ENCODE results near the gene SPINDOC.
A peak's percentile ranks its signal among the peaks of the same experiment; 100 is the strongest.

The SPINDOC gene

DNA sequence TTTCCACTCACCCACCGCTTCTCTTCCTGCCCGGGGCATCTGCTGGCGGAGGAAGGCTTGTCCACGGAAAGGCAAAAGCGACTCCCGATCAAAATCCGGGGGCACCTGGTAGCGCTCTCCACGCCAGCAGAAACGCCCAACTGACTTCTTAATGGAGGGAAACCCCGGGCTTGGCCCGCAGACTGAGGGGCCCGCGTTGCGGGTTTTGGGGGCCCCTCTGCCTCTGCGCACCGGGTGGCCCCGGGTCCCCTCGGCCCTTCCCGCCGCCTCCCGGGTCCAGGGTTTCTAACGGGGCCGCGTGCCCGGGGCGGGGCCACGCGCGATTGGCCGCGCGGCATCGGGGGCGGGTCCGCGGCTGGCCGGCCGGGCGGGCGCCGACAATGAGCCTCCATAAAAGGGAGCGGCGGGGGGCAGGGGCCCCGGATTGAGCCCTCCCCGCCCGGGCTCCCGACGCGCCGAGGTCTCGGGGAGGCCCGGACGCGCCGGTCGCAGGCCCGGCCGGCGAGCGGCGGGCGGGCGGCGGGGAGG is at the start of gene SPINDOC:
TSS of gene SPINDOC (plus strand) at position 422 of the 528 bp plus-strand sequence. CDS start 231 bp downstream, outside the sequence.
- peaks cover 36% of the 10 kb centered on the region for H3K4me1 Mint-ChIP-seq
- ATAC-seq (peak; percentile 90), DNase-seq (peak; percentile 72 to 74)
- peaks cover 18% of the 10 kb centered on the region for H3K27me3 Mint-ChIP-seq
- peak within 1 kb of the TSS; percentile 57 to 79 for H3K27ac Mint-ChIP-seq
- no peaks in the 10 kb centered on the region for H3K9me3 Mint-ChIP-seq
- H3K4me3 Mint-ChIP-seq = peak within 1 kb of the TSS; percentile 83 to 84

DNA sequence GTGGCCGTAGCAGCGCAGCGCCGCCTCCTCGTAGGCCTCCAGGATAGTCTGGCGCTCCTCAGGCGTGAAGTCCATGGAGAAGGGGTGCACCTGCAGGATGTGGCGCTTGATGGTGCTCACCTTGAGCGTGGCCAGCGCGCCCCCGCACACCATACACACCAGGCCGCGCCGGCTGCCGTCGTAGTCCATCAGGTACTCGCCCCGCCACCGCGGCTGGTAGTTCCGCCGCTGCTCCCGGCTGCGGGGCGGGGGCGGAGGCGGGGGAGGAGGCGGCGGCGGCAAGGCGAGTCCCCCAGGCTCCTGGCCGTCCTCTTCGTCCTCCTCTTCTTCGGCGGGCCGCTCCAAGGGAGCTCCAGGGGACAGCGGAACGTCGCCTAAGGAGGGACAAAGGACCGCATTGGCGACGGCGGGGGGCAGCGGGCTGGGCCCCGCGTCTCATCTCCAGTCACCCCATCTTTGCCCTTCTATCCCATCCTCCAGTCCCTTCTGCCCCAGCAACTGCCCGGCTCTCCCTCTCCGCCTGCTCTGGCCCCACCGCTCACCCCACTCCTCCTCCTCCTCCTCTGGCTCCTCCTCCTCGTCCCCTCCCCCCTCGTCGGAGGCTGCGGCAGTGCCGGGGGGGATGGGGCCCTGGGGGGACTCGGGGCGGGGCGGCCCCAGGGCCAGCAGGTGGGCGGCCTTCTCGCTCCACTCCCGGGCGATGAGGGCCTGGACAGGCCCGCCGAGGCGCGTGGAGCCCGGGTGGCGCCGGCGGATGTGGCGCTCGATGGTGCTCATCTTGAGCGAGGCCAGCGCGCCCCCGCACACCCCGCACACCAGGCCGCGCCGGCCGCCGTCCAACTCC is 49.5 kb upstream of the SPINDOC start:
- Mint-ChIP-seq H3K27ac (no peak overlapping the region), H3K9me3 (no peaks in the 10 kb centered on the region), H3K4me1 (peaks cover 20% of the 10 kb centered on the region), H3K4me3 (no peak overlapping the region), H3K27me3 (no peaks in the 10 kb centered on the region)
- DNase-seq = no peak
- ATAC-seq = peak; percentile 8

DNA sequence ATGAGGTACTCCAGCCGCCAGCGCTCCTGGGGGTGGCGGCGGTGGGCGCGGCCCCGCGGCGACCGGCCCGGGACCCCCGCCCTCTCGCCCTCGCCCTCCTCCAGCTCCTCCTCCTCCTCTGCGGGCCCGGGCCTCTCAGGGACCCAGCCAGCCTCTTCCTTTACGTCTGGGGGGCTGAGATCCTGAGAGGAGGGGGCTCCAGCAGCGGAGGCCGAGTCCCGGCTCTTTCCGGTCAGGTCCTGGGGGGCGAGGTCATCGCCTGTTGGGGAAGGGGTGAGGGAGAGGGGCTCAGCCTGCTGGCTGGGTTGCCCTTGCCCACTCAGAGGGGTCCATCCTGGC is 48.9 kb upstream of the SPINDOC start:
- Mint-ChIP-seq H3K4me1 (peaks cover 20% of the 10 kb centered on the region), H3K9me3 (no peaks in the 10 kb centered on the region), H3K4me3 (no peak overlapping the region), H3K27ac (no peak overlapping the region), H3K27me3 (no peaks in the 10 kb centered on the region)
- ATAC-seq (no peak), DNase-seq (no peak)

DNA sequence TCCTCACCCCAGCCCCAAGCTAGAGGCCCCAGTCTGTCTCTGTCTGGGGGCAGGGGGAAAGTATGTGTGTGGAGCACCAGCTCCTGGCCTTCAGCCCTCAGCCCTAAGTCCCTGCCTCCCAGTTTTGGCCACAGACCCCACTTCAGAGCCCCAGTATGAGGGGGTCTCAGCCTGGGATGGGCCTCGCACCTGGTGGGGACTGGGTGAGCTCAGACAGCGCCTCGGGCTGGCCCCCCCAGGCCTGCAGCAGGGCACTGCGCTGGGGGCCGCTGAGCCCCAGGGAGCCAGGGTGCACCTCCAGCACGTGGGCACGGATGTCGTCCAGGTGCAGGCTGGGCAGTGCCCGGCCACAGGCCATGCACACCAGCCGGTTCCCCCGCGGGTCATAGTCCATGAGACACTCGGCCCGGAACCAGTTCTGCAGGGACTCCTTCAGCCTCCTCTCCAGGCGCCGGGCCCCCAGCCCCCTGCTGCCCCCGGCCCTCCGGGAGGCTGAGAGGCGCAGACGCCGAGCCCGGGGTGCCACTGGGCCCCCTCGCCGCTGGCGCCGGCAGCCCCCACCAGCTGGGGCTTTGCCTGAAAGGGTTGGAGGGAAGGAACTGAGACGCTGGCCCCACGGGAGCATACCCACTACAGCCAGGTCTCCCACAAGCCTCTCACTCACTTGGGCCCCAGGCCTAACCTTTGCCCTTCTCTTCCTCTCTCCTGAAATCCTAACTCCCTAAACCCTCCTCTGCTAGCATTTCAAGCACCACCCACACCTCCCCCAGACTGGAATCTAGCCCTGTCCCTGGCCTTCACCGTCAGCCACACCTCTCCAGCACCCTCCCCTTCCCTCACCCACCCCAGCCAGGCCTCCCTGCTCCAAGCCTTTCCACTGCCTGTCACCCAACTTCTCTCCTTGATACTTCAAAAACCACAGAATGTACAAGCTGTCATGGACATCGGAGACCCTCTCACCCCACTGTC is 48.3 kb upstream of the SPINDOC start:
- peaks cover 23% of the 10 kb centered on the region for H3K4me1 Mint-ChIP-seq
- peaks cover 2% of the 10 kb centered on the region for H3K27me3 Mint-ChIP-seq
- ATAC-seq = no peak
- H3K27ac Mint-ChIP-seq = no peak overlapping the region
- no peaks in the 10 kb centered on the region for H3K9me3 Mint-ChIP-seq
- peak overlapping the region in 1 of 2 donors; percentile 13 for H3K4me3 Mint-ChIP-seq
- DNase-seq = no peak

- no peak for DNase-seq
- Mint-ChIP-seq H3K27ac (no peak overlapping the region), H3K4me3 (peak overlapping the region in 1 of 2 donors; percentile 13), H3K9me3 (no peaks in the 10 kb centered on the region), H3K27me3 (peaks cover 9% of the 10 kb centered on the region), H3K4me1 (peaks cover 28% of the 10 kb centered on the region)
- no peak for ATAC-seq
Measured at GRCh38 chr11:63765688-63766241, 47.5 kb upstream of the SPINDOC start.

DNA sequence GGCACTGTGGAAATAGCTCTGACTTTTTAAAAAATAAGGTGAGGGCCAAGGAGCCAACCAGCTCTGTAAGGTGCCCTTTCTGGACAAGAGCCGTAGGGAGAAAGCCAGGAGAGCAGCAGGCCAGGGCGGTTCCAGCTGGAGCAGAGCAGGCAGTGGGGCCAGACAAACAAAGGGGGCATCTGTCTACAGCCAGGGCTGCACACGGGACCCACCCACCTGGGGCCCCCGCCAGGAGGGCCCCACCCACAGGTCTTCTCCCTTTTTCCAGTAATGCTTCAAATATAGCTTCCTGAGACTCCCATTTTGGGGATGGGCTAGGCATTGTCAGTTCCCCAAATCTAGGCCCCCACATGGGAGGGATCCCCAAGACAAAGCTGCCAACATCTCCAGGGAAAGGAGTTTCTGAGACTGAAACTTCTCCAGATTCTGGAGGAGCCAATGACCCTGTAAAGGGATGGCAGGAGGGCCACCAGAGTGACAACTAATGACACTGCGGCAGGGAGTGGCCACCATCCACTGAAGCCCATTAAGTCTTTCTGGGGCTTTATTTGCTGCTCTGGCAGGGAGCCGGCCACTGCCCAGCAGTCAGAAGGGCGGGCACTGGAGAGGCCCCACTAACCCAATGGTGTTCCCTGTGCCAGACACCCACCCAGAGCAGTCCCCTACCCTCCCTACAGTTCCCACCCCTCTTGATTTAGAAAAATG is 46.6 kb upstream of the SPINDOC start:
- DNase-seq = no peak
- Mint-ChIP-seq H3K4me1 (peaks cover 28% of the 10 kb centered on the region), H3K4me3 (peak overlapping the region; percentile 94 to 97), H3K27ac (no peak overlapping the region), H3K9me3 (no peaks in the 10 kb centered on the region), H3K27me3 (peaks cover 17% of the 10 kb centered on the region)
- ATAC-seq = no peak

- H3K27me3 Mint-ChIP-seq = peaks cover 22% of the 10 kb centered on the region
- peaks cover 28% of the 10 kb centered on the region for H3K4me1 Mint-ChIP-seq
- no peaks in the 10 kb centered on the region for H3K9me3 Mint-ChIP-seq
- H3K27ac Mint-ChIP-seq = peak overlapping the region in 1 of 2 donors; percentile 87
- DNase-seq = no peak
- peak overlapping the region; percentile 94 to 97 for H3K4me3 Mint-ChIP-seq
- ATAC-seq = no peak
Measured at GRCh38 chr11:63767267-63767564, 46.0 kb upstream of the SPINDOC start.

DNA sequence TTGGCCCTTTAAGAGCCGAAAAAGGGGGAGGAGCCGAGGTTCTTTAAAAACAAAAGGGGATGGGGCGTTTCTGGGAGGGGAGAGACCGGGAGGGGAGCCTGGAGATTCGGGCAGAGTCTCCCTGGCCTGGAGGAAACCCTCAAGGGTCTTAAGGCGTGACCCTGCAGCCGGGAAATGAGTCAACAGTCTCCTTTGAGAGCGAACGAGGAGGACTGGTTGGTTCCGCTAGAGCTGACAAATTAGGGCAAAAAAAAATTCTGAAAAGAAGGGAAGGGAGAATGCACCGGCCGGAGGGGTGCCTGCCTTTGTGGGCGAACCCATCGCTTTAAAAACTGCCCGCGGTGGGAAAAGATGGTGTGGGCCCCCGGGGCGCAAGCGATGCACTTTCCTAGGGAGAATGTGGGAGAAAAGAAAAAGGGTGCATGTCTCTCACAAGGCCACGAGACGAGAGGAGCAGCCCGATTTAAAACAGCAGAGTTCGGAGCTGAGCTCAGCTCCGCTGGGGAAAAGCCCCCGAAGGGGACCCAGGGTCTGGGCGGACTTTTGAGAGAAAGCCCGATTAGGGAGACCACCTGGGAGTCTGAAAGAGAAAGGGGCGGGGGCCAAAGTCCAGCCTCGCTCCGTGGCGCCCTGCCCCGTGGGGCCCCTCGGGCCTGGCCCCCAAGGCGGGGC is 45.6 kb upstream of the SPINDOC start:
- Mint-ChIP-seq H3K27me3 (peaks cover 27% of the 10 kb centered on the region), H3K9me3 (no peaks in the 10 kb centered on the region), H3K27ac (peak overlapping the region; percentile 86 to 87), H3K4me3 (peak overlapping the region; percentile 94 to 97), H3K4me1 (peaks cover 28% of the 10 kb centered on the region)
- DNase-seq (peak; percentile 30 to 34), ATAC-seq (no peak)

DNA sequence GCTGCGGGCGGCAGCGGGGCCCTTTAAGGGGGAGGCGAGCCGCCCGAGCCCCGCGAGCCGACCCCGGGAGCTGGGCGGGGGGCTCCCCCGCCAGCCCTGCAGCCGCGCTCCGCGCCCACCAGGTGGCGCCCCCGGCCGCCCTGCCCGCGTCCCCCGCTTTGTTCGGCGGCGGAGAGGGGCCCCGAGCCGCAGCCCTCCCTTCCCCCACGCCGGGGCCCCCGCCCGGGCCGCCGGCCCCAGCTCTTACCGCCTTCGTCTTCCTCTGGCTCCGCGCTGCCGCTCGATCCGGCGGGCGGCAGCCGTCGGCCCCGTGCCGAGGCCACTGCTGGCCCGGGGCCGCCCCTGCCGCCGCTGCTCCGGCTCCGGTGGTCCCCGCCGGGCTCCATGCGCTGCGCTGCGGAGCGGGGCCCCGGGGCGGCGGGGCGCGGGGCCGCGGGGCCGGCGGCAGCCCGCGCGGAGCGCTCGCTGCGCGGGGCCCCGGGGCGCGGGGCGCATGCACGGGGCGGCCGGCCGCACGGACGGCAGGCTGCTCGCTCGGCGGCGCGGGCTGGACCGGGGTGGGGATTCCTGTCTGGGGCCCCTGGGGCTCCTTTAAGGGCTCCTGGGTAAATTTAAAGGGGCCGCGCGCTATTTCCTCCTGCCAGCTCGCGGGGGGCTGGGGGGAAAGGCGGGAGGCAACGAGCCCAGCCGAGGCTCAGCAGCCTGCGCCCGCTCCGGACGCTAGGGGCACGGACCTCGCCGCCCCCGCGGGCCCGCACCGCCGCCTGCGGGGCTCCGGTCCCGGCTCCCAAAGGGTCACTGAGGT is 44.8 kb upstream of the SPINDOC start, which contains the start of gene ZFTA:
TSS of gene ZFTA (minus strand) at position 539 of the 805 bp plus-strand sequence. CDS start at position 386, 153 bp downstream.
- peak within 1 kb of the TSS; percentile 86 to 87 for H3K27ac Mint-ChIP-seq
- no peaks in the 10 kb centered on the region for H3K9me3 Mint-ChIP-seq
- peak; percentile 67 to 82 for DNase-seq
- H3K27me3 Mint-ChIP-seq = peaks cover 32% of the 10 kb centered on the region
- ATAC-seq = peak; percentile 73
- H3K4me3 Mint-ChIP-seq = peak within 1 kb of the TSS; percentile 94 to 97
- H3K4me1 Mint-ChIP-seq = peaks cover 28% of the 10 kb centered on the region

DNA sequence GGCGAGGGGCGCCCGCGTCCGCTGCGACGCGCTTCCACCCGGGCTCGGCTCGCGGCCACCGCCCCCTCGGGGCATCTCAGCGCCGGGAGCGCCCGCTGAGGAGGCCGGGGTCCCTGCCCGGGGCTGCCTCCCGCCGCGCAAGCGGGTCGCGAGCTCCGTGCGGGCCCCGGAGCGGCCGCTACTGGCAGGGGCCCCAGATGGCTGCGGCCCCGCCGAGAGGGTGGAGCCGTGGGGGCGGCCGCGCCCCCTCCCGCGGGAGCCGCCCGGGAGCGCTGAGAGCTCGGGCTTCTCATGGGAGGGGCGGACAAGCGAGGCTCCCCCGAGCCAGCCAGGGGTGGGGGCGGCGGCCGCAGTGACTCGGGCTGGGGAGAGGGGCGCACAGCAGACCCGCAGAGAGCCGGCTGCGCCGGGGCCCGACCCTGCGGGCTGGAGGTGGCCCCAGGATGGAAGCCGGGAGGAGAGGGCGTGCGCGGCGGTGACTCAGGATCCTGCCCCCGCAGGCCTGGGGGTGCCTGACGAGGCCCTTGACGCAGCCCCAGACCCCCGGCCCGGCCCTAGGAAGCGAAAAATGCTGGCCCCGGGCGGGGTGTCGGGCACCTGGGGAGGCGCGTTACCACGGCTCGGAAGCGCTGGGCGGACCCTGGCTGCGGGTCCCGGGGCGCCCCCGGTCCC is 44.1 kb upstream of the SPINDOC start:
- peak; percentile 50 to 63 for DNase-seq
- Mint-ChIP-seq H3K4me3 (peak overlapping the region; percentile 55 to 71), H3K27ac (no peak overlapping the region), H3K4me1 (peaks cover 28% of the 10 kb centered on the region), H3K27me3 (peaks cover 32% of the 10 kb centered on the region), H3K9me3 (no peaks in the 10 kb centered on the region)
- peak; percentile 62 for ATAC-seq

GRCh38 chr11:63769714-63770455 is 43.4 kb upstream of the SPINDOC start:
- H3K4me1 Mint-ChIP-seq = peaks cover 28% of the 10 kb centered on the region
- DNase-seq (no peak), ATAC-seq (no peak)
- H3K4me3 Mint-ChIP-seq = peak overlapping the region; percentile 37 to 71
- H3K27ac Mint-ChIP-seq = no peak overlapping the region
- H3K9me3 Mint-ChIP-seq = no peaks in the 10 kb centered on the region
- H3K27me3 Mint-ChIP-seq = peaks cover 32% of the 10 kb centered on the region

- Mint-ChIP-seq H3K27me3 (peaks cover 32% of the 10 kb centered on the region), H3K4me3 (no peak overlapping the region)
Measured at GRCh38 chr11:63770763-63771162, 42.5 kb upstream of the SPINDOC start.

More at GRCh38 chr11:63770763-63771162, 42.5 kb upstream of the SPINDOC start:
- no peak for ATAC-seq
- peaks cover 28% of the 10 kb centered on the region for H3K4me1 Mint-ChIP-seq
- no peaks in the 10 kb centered on the region for H3K9me3 Mint-ChIP-seq
- no peak overlapping the region for H3K27ac Mint-ChIP-seq
- no peak for DNase-seq

Data from stimulated activated naive CD8-positive, alpha-beta T cell treated with anti-CD3 and anti-CD28 coated beads, Interleukin-15, amount 100 ng/mL, for 72 hours (primary cell).